IPS DF 19.7 (cell line): ENCODE results near the gene HOXD10.

ENCODE experiments used
- DNase-seq: peaks from one replicate; pipeline ENCODE4 v3.0.0-alpha.2; 2013; ENCODE audit warnings: low read depth, low spot score

The HOXD10 gene

DNA sequence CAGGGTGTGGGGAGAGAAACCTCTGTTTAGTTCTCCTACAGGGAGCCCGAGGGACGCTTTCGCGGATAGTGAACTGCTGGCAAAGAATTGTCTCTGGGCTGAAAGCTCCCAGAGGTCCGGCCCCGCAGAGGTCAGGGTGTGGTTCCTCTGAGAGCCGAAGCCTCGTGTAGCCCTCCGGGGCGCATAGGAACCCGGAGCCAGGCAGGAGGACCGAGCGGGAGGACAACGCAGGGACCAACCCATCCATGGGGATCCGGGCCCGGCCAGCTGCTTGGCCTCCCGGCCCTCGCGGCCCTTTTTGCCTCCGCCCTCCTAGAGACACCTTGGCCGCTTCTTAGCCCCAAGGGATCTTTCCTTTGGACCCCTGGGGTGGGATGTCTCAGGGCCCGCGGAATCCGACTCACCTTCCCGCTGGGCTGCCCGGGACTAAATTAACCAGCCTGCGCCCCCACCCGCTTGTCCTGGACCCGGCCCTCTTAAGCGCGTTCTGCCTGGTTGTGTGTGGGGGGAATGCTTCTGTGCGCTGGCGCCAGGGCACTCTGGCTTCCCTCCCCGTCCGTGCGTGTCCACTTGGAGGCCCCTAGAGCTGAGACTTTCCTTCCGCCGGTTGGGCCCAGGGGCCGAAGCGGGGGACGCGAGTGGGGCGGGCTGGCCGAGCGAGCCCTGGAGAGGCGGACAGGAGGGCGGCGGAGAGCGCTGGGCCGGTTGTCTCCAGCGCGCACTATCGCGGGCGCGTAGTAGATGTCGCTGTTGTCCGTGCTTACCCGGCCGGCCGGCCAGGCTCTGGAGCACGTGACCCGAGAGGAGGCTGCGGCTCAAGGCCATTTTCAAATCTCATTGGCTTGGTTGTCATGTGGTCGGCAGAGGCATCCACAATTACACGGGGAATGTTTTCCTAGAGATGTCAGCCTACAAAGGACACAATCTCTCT, at the start of gene HOXD10:
Gene HOXD10 (plus strand): TSS at position 896 of the 931 bp plus-strand sequence. CDS start 56 bp downstream, outside the sequence.
- DNase-seq: no peak

DNA sequence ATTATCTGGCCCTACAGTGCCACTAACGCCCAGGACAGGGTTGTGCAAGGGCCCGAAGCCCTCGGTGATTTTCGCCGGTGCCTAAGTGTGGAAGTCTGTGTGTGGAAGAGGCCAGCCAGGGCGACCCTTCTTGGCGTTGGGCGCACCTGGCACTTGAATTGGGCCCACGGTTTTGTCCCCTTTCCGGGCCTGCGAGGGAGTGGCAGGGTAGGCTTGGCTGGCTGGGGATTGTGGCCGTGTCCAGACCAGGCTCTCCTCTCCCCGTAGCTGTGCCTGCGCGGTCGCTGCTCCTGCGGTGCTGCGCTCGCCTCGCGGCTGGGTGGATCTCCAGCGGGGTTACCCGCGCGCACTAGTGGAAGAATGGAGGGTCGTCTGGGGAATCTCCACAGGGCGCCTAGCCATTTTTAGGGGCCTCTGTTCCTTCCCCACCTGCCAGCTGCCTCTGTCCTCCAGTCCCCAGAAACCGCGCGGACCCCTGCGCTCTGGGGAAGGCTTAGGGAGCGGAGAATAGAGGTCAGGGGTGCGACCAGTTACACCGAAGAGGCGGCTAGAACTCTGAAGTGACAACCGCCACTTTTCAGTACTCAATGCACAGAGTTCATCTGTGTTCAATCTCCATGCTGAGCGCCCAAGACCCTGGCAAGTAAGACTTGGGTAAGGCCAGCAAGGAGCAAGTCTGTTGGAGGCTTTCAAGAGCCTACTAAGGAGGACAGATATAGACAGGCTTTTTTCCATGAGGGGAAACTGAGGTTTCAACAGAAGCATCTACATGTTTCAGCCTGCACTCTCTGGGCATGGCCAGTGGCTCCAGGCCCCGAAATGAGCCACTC, 48.8 kb upstream of the HOXD10 start:
- DNase-seq: no peak

DNA sequence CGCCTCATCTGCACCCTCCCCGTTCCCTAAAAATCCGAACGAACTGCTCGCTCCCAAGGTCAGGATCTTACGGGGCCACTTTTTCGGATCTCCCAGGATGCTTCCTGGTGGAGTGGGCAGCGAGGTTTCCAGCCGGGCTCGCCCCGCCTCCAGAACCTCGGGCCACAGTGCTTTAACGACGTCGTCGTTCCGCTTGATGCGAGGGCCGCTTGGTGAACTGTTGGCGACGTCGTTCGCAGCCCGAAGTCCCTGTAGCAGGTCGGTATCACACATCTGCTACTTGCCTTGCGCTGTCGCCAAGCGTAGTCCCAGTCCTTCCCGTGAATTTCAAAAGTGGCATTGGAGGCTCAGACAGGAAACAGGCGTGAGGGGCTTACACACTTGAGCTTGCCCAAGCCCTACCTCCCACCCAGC, 48.2 kb upstream of the HOXD10 start:
- no peak for DNase-seq

DNA sequence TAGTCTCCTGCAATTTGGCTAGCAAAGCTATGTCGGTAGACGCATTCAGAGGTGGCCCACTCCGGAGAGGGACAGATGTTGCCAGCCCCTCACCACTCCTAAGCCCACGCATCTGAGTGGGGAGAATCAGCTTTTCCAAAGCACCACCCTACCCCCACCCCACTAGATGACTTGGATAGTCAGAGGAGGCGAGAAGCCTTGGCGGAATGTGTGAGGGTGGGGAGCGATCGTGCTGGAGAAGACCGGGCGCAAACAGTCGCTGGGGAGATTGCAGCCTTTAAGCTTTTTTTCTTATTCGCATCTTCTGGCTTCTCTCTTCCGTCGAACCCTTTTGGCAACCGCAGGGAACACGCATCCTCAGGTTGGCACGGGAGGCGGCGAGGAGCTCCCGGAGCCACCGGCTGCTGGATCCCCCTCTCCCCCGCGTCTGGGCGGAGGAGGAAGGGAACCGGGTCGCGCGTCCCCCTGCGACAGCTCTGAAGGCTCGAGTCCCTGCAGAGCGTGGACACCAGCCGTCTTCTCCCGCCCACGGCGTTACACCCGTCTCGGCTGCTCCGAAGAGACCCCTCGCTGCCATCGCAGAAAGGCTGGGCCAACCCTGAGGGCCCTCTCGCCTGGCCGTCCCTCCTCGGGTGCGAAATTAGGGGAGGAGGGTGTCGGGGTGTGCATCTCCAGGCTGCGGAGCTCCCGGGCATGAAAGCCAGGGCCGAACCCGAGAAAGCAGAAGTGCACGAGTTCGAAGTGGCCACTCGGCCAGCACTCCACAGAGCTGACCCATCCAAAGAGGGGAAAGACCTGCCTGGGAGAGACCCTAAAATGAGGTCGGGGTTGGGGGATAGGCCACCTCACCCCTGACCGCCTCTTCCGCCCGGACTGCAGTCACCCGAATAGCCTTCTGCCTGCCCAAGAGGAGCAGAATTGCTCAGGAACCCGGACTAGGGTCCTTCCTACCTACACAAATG, 45.0 kb upstream of the HOXD10 start:
- DNase-seq: no peak

DNA sequence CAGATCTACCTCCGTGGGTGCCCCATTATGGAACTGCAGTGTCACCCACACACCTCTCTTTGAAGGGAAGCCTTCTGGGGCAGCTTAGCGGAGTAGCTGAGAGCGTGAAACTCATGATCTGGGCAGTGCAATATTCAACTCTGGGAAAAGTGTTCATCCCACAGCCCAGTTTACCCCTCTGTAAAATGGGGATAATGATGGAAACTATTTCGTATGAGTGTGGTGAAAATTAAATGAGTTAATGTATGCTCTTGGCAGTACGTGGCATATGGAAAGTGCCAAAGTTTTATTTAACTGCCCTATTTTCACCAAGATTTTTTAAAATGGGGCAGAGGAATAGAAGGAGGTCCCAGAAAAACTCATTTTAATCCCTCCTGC, 44.3 kb upstream of the HOXD10 start:
- no peak for DNase-seq

DNA sequence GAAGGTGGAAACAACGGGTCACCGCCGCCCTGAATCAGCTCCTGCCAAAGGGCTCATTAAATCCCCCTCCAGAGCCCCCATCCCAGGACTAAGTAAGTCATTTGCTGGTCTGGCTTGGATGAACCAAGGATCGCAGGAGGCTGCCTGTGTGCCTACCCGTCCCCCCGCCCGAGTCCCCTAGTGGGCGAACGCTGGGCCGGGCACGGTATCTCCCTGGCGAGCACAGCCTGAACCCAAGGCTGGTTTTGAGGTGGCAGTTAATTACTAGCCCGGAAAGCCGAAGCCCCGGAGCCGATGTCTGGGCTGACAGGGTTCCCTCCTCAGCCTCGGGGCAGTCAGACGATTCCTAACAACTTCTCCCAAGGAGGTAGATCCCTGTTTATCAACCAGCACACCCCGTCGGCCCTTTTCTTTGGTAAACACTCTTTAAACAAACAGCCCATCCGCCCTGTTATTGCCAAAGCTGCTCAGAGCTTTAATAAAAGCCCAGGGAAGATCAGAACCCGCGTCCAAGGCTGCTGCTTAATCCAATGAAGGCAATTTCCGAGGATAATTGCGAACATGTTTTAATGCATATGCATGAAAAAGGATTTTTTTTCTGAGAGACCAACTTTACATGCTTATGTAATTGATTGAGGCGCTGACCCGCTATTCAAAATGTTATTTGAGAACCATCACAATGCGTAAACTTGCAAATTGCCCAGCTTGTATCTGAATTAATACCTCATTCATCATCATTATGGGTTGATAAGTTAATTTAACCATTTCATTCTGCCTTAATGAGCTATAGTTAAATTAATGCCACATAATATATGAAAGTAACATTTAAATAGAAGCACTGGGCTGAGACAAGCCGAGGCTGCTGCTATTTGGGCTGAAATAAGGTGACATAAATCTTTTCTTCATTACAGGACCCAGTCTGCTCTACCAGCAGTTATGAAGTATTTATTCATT, 43.4 kb upstream of the HOXD10 start:
- DNase-seq: no peak

DNA sequence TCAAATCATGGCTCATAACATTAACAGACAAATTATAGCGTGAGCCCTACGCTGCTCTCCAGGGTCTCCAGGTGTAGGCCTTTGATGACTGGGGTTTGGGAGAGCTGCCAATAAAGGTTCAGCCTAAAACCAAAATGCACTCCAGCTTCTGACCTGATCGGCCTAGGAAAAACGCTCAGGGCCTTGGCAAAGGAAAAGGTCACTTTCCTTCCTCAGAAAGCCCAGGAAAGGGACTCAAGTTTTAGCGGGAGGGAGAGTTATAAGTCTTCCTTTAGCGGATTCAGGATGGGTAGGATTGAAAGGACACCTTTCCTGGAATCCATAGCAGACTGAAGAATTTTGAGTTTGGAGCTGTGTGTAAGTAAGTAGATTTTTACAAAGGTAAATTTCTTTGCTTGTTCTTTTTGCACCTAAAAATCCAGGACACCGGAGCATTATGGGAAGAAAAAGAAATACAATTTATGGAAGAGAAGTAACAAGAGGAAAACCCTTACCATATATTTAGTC, 41.6 kb upstream of the HOXD10 start:
- no peak for DNase-seq

DNA sequence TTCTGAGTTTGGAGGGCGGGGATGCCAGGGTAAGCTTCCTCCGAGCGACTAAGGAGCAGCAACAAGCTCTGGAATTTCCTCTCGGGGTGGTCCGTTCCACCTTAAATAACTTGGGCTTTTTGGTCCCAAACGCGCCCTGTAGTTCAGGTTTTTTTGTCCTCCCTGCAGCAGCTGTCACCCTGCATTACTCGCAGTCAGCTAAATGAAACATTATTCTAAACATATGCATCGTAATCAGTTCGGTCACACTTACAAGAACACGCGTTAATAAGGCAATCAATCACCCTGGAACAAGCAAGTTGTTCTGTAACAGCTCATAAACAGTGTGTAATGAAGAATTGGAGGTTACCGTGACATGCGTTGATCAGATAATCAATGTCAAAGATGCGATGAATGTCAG, 41.1 kb upstream of the HOXD10 start:
- no peak for DNase-seq

DNA sequence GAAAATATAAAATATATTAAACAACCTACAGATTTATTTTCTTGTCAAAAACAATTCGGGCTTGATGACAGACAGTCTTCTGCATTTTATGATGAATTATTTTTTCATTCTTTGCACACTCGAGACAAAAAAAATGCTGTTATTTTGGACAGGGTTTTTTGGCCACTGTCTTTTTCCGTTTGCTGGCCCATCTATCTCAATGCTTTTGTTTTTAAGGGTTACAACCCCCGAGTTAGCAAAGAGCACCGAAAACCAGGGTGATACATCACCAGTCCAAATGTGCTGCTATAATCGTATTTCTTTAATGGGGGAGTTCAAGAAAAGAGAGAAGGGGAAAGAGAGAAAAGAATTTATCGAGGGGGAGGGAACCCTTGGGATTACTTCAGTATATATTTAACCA, 40.5 kb upstream of the HOXD10 start:
- no peak for DNase-seq

DNA sequence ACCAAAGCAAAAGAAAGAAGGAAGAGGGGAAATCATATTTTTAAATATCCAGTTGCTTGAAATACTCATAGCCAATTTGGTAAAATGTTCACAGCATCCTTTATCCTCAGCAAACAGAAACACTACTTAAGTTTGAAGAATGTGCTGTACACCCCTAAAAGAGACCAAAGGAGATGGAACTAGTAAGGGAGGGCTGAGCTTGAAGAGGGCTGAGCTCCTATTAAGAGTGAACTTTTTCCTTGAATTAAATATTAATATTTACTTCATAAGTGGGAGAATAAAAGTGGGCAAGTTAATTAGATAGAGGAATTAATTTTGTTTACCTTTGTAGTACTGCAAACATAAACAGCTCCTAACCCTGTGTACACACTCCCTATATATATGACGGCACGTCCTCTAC, 39.8 kb upstream of the HOXD10 start:
- DNase-seq: no peak

DNA sequence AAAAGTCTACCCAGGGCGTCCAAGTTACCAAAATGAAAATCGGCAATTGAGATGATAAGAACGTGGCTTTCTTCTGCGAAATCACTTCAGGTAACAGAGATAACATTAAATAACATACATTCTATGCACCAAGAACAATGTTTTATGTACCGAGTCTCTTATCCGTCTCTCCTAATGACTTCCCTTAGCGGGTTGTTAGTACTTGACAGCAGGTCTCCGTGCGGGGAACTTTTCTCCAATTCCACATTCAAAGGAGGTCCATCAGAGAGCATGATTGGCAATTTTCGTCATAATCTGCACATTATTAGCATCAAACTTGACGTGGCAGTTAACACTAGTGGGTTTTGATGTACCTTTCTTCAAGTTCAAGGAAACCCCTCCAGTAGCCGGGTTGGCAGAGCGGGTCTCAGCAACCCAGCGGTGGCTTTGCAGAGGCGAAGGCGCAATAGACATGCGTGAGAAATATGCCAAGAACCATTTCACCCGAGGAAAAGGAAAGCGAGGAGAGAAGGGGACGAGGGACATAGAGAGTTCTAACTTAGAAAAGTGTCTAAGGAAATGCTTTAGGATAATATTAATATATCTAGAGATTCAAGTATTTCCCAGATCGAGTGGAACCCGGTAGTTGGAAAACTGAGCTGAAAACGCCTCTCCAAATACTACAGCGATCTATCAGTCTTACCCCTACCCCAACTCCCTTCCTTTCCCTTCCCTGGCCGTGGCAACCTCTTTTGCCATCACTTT, 37.9 kb upstream of the HOXD10 start:
- DNase-seq: no peak

DNA sequence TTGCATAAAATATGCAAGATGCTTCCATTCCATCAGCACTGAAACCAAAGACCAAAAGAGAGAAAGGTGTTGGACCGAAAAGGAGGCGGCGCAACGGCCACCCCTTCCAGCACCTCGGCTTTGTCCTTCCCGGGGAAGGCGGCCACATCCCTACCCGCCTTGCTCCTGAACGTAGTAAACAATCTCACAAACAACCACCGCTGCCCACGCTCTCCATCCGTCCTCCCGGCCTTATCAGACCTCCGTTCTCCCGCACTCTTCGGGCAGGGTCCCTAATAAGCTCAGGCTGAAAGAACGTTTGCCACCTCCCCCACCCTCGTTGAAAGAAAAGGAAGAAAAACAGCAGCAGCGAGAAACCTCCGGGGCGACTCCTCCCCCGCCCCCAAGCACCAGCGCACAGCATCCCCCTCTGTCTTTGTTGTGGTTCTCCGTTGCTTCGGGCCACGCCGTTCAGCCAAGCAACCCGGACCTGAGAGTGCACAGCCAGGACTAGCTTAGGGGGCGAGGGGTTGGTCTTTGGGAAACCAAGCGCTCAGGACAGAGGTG, 37.2 kb upstream of the HOXD10 start:
- DNase-seq: no peak

DNA sequence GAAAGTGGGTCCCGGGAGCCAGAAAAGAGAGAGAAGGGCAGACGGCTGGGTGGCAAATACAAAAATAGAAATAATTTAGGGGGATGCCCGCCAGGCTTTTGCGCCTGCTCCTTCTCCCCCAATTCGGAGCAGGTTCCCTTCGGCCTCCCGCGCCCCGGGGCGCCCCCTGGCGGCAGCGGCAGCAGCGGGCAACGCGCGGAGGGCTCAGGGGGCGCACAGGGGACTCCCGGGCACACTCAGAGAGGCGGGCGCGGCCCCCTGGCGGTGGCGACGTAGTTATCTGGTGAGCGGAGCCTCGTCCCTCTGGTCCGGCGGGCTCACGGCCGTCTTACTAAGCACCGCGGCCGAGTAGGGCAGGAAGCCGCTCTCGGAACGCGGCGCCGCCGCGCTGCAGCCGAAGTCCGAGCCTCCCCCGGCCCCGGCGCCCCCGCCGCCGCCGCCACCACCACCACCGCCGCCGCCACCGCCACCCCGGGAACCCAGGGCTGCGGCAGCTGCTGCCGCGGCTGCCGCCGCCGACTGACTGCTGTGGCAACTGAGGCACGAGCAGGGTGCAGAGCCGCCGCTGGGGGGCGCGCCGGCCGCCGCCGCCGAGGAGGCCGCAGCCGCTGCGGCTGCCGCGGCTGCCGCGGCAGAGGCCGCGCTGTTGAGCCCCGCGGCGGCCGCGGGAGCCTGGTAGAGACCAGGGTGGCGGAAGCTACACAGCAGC, 36.6 kb upstream of the HOXD10 start:
- DNase-seq: no peak

DNA sequence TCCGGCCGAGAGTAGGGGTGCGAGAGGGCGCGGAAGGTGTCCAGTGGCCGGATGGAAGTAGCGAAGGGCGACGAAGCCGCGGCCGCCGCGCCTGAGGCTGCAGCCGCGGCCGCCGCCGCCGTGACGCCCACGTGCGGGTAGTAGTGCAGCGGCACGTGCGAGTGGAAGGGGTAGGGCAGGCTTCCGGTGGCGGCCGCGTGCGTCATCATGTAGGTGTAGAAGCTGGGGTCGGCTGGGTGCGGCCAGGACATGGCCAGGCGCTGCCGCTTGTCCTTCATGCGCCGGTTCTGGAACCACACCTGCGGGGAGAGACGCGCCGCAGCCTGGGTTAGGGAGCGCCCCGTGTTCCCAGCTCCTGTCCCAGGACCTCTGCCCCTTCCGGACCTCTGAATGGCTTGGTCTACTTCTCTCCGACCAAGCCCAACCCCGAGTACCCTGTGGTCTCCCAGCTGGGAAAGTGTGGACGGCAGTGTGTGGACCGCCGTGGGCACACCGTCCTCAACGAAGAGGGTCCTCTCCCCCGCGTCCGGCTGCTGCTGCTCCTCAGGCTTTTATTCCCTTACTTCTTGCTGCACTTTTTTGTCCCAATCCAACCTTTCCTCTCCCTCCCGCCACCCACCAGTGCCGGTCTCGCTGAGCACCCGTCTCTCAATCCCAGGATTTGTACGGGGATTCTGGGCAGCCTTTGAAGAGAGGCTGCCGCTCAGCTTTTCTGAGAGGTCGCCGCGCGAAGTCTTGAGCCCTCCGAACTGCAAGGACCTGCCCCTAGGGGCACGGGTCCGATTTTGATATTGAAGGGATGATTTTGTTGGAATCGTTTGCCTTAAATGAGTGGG, 35.8 kb upstream of the HOXD10 start:
- no peak for DNase-seq

DNA sequence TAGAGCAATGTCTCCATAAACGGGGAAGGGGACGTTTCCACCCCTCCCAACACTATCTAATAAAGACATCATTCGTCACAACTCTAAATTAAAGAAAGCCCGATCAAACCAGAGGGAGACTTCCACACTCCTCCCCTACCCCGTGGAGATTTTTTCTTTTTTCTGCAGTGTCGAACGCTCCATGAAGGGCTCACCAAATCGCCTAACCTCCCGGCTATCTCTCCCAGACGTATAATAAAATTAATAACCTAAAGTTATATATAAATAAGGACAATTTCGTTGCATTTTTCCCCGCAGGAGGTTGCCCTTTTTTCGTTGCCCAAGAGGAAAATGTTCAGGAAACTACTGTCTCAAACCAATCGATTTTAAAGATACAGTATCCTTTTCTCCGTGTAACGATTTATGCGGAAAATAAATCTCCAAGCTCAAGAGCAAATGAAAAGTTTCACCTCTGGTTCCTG, 35.2 kb upstream of the HOXD10 start:
- no peak for DNase-seq

DNA sequence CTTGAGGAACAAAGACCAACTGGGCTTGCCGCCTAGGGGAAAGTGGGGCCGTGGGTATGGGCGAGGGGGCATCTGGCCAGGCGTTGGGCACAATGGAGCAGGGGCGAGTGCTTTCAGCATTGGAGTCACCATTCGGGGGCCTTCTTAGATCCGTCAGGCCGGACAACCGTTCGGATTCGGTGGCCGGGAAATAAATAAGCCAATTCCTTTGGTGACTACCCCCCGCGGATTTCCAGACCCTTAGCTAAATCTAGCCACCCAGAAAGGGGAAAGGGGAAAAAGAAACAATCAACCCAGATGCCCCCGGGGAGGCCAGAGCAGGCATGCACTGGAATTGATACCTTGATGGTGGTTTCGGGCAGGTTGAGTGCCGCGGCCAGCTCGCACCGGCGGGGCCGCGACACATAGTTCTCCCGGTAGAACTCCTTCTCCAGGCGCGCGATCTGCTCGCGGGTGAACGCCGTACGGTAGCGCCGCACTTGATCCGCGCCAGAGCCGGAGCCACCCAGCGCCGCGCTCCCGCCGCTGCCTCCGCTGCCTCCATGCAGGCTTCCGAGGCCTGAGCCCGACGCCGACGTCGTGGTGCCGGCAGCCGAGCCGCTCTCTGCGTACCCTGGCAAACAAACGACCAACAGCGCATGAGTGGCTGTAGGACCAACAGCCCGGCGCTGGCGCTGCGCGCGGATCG, 34.6 kb upstream of the HOXD10 start:
- no peak for DNase-seq

DNA sequence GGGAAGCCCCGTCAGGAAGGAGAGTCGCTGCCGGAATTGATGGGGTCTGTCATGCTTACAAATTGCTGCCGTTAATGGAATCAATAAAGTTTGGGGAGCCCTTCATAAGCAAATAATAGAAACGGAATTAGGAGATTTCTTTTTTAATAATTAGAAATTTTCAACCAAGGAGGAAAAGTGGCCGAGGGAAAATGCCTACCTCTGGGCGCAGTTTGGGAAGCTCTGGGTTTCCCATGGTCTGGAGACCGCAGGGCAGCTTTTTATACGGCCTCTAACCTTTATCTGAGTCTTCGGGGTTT, 34.1 kb upstream of the HOXD10 start:
- no peak for DNase-seq
